CD4-positive, CD25-positive, alpha-beta regulatory T cell (primary cell): ENCODE data around the gene PLEKHA4. TPM values are rescaled to one million over a fixed set of nuclear protein-coding genes. Genes with fewer than 3 reads are reported as not detected.
"Not testable (repeated sequence)": the region's sequence is repeated elsewhere in the genome, so short reads cannot be mapped to it uniquely, and the experiment has no call there.

ENCODE experiments used
- ATAC-seq, 2 donors: fragments of 150-1000 bp; cut with Tn5 transposase; one replicate each; pipeline ENCODE4 v1.10.0; 2021; ENCODE audit warnings: low read depth in 2 of 2, moderate number of reproducible peaks in 2 of 2, moderate library complexity in 1 of 2
- DNase-seq, 3 donors: peaks; one replicate each; pipeline versions ENCODE4 v3.0.0 to v3.0.0-alpha.2; 2012 to 2022; ENCODE audit warnings: mixed read lengths in 1 of 3
- H3K27ac ChIP-seq: one replicate; pipeline ENCODE4 v1.7.0; 2013; ENCODE audit warnings: mild to moderate bottlenecking, low read length; ENCODE audit not compliant: insufficient read depth, poor library complexity, severe bottlenecking
- H3K27me3 ChIP-seq: one replicate; pipeline ENCODE4 v1.7.0; 2013; ENCODE audit warnings: low read length; ENCODE audit not compliant: control insufficient read depth, insufficient read depth
- H3K36me3 ChIP-seq: one replicate; pipeline ENCODE4 v1.7.0; 2013; ENCODE audit warnings: mild to moderate bottlenecking, low read length, moderate library complexity; ENCODE audit not compliant: control insufficient read depth, insufficient read depth
- H3K4me1 ChIP-seq: 2 replicates; pipeline ENCODE4 v1.7.0; 2013; ENCODE audit warnings: mild to moderate bottlenecking, low read length; ENCODE audit not compliant: insufficient read depth, control insufficient read depth, poor library complexity, severe bottlenecking
- H3K4me3 ChIP-seq: one replicate; pipeline ENCODE4 v1.7.0; 2013; ENCODE audit warnings: low read depth, mild to moderate bottlenecking, low read length, moderate library complexity
- H3K9me3 ChIP-seq, 2 experiments: 1 replicate in 1 of 2; 2 replicates in 1 of 2; pipeline ENCODE4 v1.7.0; 2013; ENCODE audit warnings: low read length in 2 of 2, mild to moderate bottlenecking in 1 of 2, moderate library complexity in 1 of 2; ENCODE audit not compliant: control insufficient read depth in 2 of 2
- H3K27ac Mint-ChIP-seq, 3 donors: one replicate each; pipeline ENCODE4 v1.8.0; 2020 to 2022; ENCODE audit warnings: mild to moderate bottlenecking in 3 of 3, mixed read lengths in 3 of 3, moderate library complexity in 2 of 3
- H3K27me3 Mint-ChIP-seq: one replicate; pipeline ENCODE4 v1.8.0; 2022; ENCODE audit warnings: mild to moderate bottlenecking, mixed read lengths
- H3K36me3 Mint-ChIP-seq: one replicate; pipeline ENCODE4 v1.8.0; 2020; ENCODE audit warnings: mixed read lengths
- H3K4me1 Mint-ChIP-seq, 4 donors: one replicate each; pipeline ENCODE4 v1.8.0; 2020 to 2022; ENCODE audit warnings: mixed read lengths in 4 of 4, mild to moderate bottlenecking in 1 of 4
- H3K4me3 Mint-ChIP-seq, 4 donors: one replicate each; pipeline ENCODE4 v1.8.0; 2020 to 2022; ENCODE audit warnings: mild to moderate bottlenecking in 4 of 4, mixed read lengths in 4 of 4, moderate library complexity in 3 of 4
- H3K9me3 Mint-ChIP-seq, 7 donors: one replicate each; pipeline ENCODE4 v1.8.0; 2020 to 2022; ENCODE audit warnings: mixed read lengths in 7 of 7, mild to moderate bottlenecking in 3 of 7, moderate library complexity in 2 of 7
- polyA plus RNA-seq, 4 donors: library from polyadenylated mRNA; unstranded; fragments of 300-500 nt; fragmentation: Illumina TruSeq; gene quantifications; one replicate each; pipeline ENCODE4 v1.2.3, GENCODE V29; 2021
- total RNA-seq: library from RNA; stranded (reverse); gene quantifications from one replicate; pipeline ENCODE4 v1.2.3, GENCODE V29; 2022

The PLEKHA4 gene
- total and polyA plus RNA-seq, 5 donors from 2014 or later, result 0.84 to 4.6 (median 1.8) TPM

DNA sequence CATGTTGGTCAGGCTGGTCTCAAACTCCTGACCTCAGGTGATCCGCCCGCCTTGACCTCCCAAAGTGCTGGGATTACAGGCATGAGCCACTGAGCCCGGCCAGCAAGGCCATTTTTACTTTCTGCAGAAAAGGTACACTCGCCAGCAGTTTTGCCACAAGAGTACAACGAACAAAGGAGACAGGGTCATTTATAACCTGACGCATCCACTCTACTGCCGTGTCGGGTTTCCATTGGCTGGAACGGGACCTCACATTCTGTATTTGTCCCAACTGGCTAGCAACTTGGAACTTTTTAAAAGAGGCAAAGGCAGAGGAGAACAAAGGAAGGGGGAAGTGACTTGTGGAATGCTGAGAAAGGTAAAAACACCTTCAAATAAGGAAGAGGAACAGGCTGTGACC, 81.1 kb downstream of the PLEKHA4 start:
- not testable (repeated sequence) for DNase-seq, H3K36me3 ChIP-seq, H3K9me3 ChIP-seq, H3K4me3 Mint-ChIP-seq, H3K4me3 ChIP-seq, H3K9me3 Mint-ChIP-seq, H3K36me3 Mint-ChIP-seq, H3K27me3 Mint-ChIP-seq, H3K4me1 ChIP-seq, ATAC-seq, H3K27me3 ChIP-seq, H3K27ac ChIP-seq, H3K4me1 Mint-ChIP-seq
- H3K27ac Mint-ChIP-seq, result peak overlapping the region in 1 of 3 donors; percentile 77

Other genes starting within 250 kb of the PLEKHA4 start
Only the 30 nearest of the 32 such genes appear.
- 37.7 TPM for gene DBP, start 231.2 kb downstream of the PLEKHA4 start, total RNA-seq
- gene DBP, start 231.2 kb downstream of the PLEKHA4 start, polyA plus RNA-seq, result 10 to 100 TPM; 71.2 to 96.6 (median 85.8) TPM
- gene CA11, start 222.4 kb downstream of the PLEKHA4 start, total RNA-seq, result 10.4 TPM
- 1 to 10 TPM; 4.1 to 6.3 (median 5.2) TPM for gene CA11, start 222.4 kb downstream of the PLEKHA4 start, polyA plus RNA-seq
- gene NTN5, start 195.6 kb downstream of the PLEKHA4 start, total RNA-seq, result 2.3 TPM
- gene NTN5, start 195.6 kb downstream of the PLEKHA4 start, polyA plus RNA-seq, result under 1 TPM in 2 of 4 donors, not detected in 2; 0.21 to 0.30 TPM
- gene FUT2, start 172.6 kb downstream of the PLEKHA4 start, total RNA-seq, result not detected
- gene FUT2, start 172.6 kb downstream of the PLEKHA4 start, polyA plus RNA-seq, result under 1 TPM in 2 of 4 donors, not detected in 2; 0.10 to 0.67 TPM
- gene MAMSTR, start 148.9 kb downstream of the PLEKHA4 start, total RNA-seq, result 1.1 TPM
- under 1 TPM; 0.17 to 0.40 (median 0.30) TPM for gene MAMSTR, start 148.9 kb downstream of the PLEKHA4 start, polyA plus RNA-seq
- gene RASIP1, start 128.0 kb downstream of the PLEKHA4 start, total RNA-seq, result 0.22 TPM
- gene RASIP1, start 128.0 kb downstream of the PLEKHA4 start, polyA plus RNA-seq, result under 1 TPM; 0.13 to 0.55 (median 0.18) TPM
- not detected for gene IZUMO1, start 121.7 kb downstream of the PLEKHA4 start, total RNA-seq
- not detected for gene IZUMO1, start 121.7 kb downstream of the PLEKHA4 start, polyA plus RNA-seq
- not detected for gene FUT1, start 116.0 kb downstream of the PLEKHA4 start, total RNA-seq
- gene FUT1, start 116.0 kb downstream of the PLEKHA4 start, polyA plus RNA-seq, result under 1 TPM in 2 of 4 donors, not detected in 2; 0.06 to 0.14 TPM
- not detected for gene FGF21, start 113.1 kb downstream of the PLEKHA4 start, total RNA-seq
- not detected for gene FGF21, start 113.1 kb downstream of the PLEKHA4 start, polyA plus RNA-seq
- 16.4 TPM for gene BCAT2, start 57.6 kb downstream of the PLEKHA4 start, total RNA-seq
- gene BCAT2, start 57.6 kb downstream of the PLEKHA4 start, polyA plus RNA-seq, result 10 to 100 TPM; 19.5 to 23.0 (median 21.2) TPM
- 0.49 TPM for gene HSD17B14, start 32.1 kb downstream of the PLEKHA4 start, total RNA-seq
- 1 to 10 TPM in 1 of 4 donors, under 1 TPM in 3; 0.29 to 2.0 (median 0.61) TPM for gene HSD17B14, start 32.1 kb downstream of the PLEKHA4 start, polyA plus RNA-seq
- 840 TPM for gene PPP1R15A, start 3.8 kb upstream of the PLEKHA4 start, total RNA-seq
- 10 to 100 TPM; 39.1 to 65.6 (median 52.4) TPM for gene PPP1R15A, start 3.8 kb upstream of the PLEKHA4 start, polyA plus RNA-seq
- gene TULP2, start 30.1 kb upstream of the PLEKHA4 start, total RNA-seq, result not detected
- gene TULP2, start 30.1 kb upstream of the PLEKHA4 start, polyA plus RNA-seq, result not detected
- 133 TPM for gene NUCB1, start 31.7 kb upstream of the PLEKHA4 start, total RNA-seq
- gene NUCB1, start 31.7 kb upstream of the PLEKHA4 start, polyA plus RNA-seq, result 10 to 100 TPM; 72.8 to 99.3 (median 86.4) TPM
- gene DHDH, start 65.1 kb upstream of the PLEKHA4 start, total RNA-seq, result not detected
- 1 to 10 TPM in 2 of 4 donors, under 1 TPM in 2; 0.68 to 2.4 (median 1.1) TPM for gene DHDH, start 65.1 kb upstream of the PLEKHA4 start, polyA plus RNA-seq
- 92.8 TPM for gene BAX, start 86.3 kb upstream of the PLEKHA4 start, total RNA-seq
- 10 to 100 TPM; 47.9 to 73.1 (median 61.1) TPM for gene BAX, start 86.3 kb upstream of the PLEKHA4 start, polyA plus RNA-seq
- 575 TPM for gene FTL, start 96.7 kb upstream of the PLEKHA4 start, total RNA-seq
- gene FTL, start 96.7 kb upstream of the PLEKHA4 start, polyA plus RNA-seq, result 1,000 to 10,000 TPM; 4,061 to 5,675 (median 4,823) TPM
- 37.1 TPM for gene GYS1, start 124.7 kb upstream of the PLEKHA4 start, total RNA-seq
- 10 to 100 TPM; 24.5 to 28.8 (median 26.2) TPM for gene GYS1, start 124.7 kb upstream of the PLEKHA4 start, polyA plus RNA-seq
- gene RUVBL2, start 125.3 kb upstream of the PLEKHA4 start, total RNA-seq, result 18.5 TPM
- gene RUVBL2, start 125.3 kb upstream of the PLEKHA4 start, polyA plus RNA-seq, result 10 to 100 TPM; 49.1 to 60.2 (median 52.9) TPM
- not detected for gene LHB, start 148.5 kb upstream of the PLEKHA4 start, total RNA-seq
- not detected for gene LHB, start 148.5 kb upstream of the PLEKHA4 start, polyA plus RNA-seq
- gene CGB3, start 155.7 kb upstream of the PLEKHA4 start, total RNA-seq, result not detected
- not detected for gene CGB3, start 155.7 kb upstream of the PLEKHA4 start, polyA plus RNA-seq
- gene CGB2, start 163.3 kb upstream of the PLEKHA4 start, total RNA-seq, result not detected
- not detected for gene CGB2, start 163.3 kb upstream of the PLEKHA4 start, polyA plus RNA-seq
- not detected for gene CGB1, start 168.3 kb upstream of the PLEKHA4 start, total RNA-seq
- gene CGB1, start 168.3 kb upstream of the PLEKHA4 start, polyA plus RNA-seq, result not detected
- not detected for gene CGB5, start 175.2 kb upstream of the PLEKHA4 start, total RNA-seq
- not detected for gene CGB5, start 175.2 kb upstream of the PLEKHA4 start, polyA plus RNA-seq
- gene CGB8, start 180.5 kb upstream of the PLEKHA4 start, total RNA-seq, result not detected
- not detected for gene CGB8, start 180.5 kb upstream of the PLEKHA4 start, polyA plus RNA-seq
- not detected for gene CGB7, start 189.1 kb upstream of the PLEKHA4 start, total RNA-seq
- not detected for gene CGB7, start 189.1 kb upstream of the PLEKHA4 start, polyA plus RNA-seq
- gene NTF4, start 196.2 kb upstream of the PLEKHA4 start, total RNA-seq, result not detected
- gene NTF4, start 196.2 kb upstream of the PLEKHA4 start, polyA plus RNA-seq, result not detected
- gene KCNA7, start 204.1 kb upstream of the PLEKHA4 start, total RNA-seq, result not detected
- gene KCNA7, start 204.1 kb upstream of the PLEKHA4 start, polyA plus RNA-seq, result not detected
- 381 TPM for gene SNRNP70, start 216.8 kb upstream of the PLEKHA4 start, total RNA-seq
- 10 to 100 TPM; 45.5 to 55.4 (median 52.2) TPM for gene SNRNP70, start 216.8 kb upstream of the PLEKHA4 start, polyA plus RNA-seq
- 5.5 TPM for gene LIN7B, start 245.8 kb upstream of the PLEKHA4 start, total RNA-seq
- gene LIN7B, start 245.8 kb upstream of the PLEKHA4 start, polyA plus RNA-seq, result 1 to 10 TPM; 2.6 to 4.4 (median 4.2) TPM